HUES64 (cell line): Measurements from ENCODE around the gene ARMC9.

Experiments
- H3K27ac ChIP-seq: 2 replicates; pipeline ENCODE4 v1.7.0; 2013; ENCODE audit warnings: low read depth, low read length, inconsistent platforms
- H3K27me3 ChIP-seq: 2 replicates; pipeline ENCODE4 v1.6.1; 2013; ENCODE audit warnings: mild to moderate bottlenecking, low read length; ENCODE audit not compliant: insufficient read depth
- H3K36me3 ChIP-seq: 2 replicates; pipeline ENCODE4 v1.6.1; 2013; ENCODE audit warnings: mild to moderate bottlenecking, low read length; ENCODE audit not compliant: insufficient read depth
- H3K4me1 ChIP-seq: 2 replicates; pipeline ENCODE4 v1.6.1; 2013; ENCODE audit warnings: mild to moderate bottlenecking, low read length, moderate library complexity; ENCODE audit not compliant: insufficient read depth
- H3K4me3 ChIP-seq: 2 replicates; pipeline ENCODE4 v1.5.1; 2013; ENCODE audit warnings: mild to moderate bottlenecking, low read length, moderate library complexity
- H3K9ac ChIP-seq: 2 replicates; pipeline ENCODE4 v1.6.1; 2013; ENCODE audit warnings: mild to moderate bottlenecking, low read depth, low read length
- H3K9me3 ChIP-seq: 2 replicates; pipeline ENCODE4 v1.6.1; 2013; ENCODE audit warnings: low read depth, low read length; ENCODE audit not compliant: insufficient read depth
- WGBS: fragments of 150-250, 120-280 bp; methylation state at CpG from one replicate; pipeline ENCODE4 v1.1.7; 2013; ENCODE audit warnings: missing lambda C conversion rate; 5-methylcytosine and 5-hydroxymethylcytosine counted together

The ARMC9 gene

DNA sequence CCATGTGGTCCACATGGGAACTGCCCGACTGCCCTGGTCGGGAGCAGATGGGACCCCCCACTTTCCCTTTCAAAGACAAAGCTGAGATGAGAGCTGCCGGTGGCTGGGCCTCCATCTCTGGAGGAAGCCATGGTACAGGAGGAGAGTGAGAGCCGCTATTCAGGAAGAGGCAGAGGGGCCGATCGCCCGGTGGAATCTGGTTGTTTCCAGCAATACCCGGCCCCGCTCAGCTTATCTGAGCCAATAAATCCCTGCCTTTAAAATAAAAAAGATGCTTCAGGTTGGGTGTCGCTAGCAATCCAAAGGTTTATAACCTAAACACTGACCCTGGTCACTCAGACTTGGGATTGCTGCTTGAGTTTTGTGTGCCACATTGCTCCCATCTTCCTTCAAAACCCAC lies 181.9 kb downstream of the ARMC9 start:
- H3K4me3 ChIP-seq = no peak overlapping the region
- H3K27ac ChIP-seq = no peak overlapping the region
- peaks cover 7% of the 10 kb centered on the region; the same call in 1 of the 2 replicates for H3K9me3 ChIP-seq
- H3K36me3 ChIP-seq = no peaks in the 10 kb centered on the region
- H3K27me3 ChIP-seq = no peaks in the 10 kb centered on the region
- H3K9ac ChIP-seq = no peak overlapping the region
- WGBS = 93% methylated on average over 10 of the region's 10 CpGs
- peaks cover 14% of the 10 kb centered on the region for H3K4me1 ChIP-seq

DNA sequence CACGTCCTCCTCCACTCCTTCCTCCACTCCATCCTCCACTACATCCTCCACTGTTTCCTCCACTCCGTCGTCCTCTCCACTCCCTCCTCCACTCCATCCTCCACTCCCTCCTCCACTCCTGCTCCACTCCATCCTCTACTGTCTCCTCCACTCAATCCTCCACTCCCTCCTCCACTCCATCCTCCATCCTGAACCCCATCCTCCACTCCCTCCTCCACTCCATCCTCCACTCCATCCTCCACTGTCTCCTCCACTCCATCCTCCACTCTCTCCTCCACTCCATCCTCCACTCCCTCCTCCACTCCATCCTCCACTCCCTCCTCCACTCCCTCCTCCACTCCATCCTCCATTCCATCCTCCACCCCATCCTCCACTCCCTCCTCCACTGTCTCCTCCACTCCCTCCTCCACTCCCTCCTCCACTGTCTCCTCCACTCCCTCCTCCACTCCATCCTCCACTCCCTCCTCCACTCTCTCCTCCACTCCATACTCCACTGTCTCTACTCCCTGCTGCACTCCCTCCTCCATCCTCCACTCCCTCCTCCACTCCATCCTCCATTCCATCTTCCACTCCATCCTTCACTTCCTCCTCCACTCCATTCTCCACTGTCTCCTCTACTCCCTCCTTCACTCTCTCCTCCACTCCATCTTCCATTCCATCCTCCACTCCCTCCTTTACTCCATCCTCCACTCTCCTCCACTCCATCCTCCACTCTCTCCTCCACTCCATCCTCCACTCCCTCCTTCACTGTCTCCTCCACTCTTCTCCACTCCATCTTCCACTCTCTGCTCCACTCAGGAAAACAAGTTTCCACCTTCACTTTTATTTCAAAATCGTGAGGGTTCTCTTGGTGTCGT lies 182.8 kb downstream of the ARMC9 start:
- no peak overlapping the region for H3K27ac ChIP-seq
- H3K4me3 ChIP-seq = no peak overlapping the region
- no peak overlapping the region for H3K9ac ChIP-seq
- no peaks in the 10 kb centered on the region for H3K36me3 ChIP-seq
- H3K27me3 ChIP-seq = no peaks in the 10 kb centered on the region
- H3K9me3 ChIP-seq = peaks cover 7% of the 10 kb centered on the region; the same call in 1 of the 2 replicates
- peaks cover 7% of the 10 kb centered on the region for H3K4me1 ChIP-seq
- WGBS = 93% methylated on average over 5 of the region's 5 CpGs

DNA sequence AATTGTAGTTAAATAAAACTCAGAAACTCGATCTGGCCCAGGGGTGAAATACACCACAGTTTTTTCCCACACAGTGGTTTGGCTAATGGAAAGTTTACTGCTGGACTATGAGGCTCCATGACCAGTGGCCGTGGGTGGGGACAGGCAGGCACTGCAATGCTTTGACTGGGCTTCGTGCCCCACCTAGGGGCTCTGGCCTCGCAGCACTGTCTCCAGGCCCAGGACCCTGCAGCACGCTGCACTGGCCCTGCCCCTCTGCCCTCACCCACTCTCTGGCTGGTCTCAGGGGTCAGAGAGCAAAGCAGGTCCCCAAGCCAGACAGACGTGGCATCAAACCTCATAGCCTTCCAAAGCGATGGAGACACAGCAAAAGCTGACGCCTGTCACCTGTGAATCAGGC lies 183.7 kb downstream of the ARMC9 start:
- no peaks in the 10 kb centered on the region for H3K36me3 ChIP-seq
- 90% methylated on average over 8 of the region's 8 CpGs for WGBS
- no peaks in the 10 kb centered on the region for H3K27me3 ChIP-seq
- H3K4me1 ChIP-seq = peaks cover 2% of the 10 kb centered on the region
- no peak overlapping the region for H3K4me3 ChIP-seq
- H3K9ac ChIP-seq = no peak overlapping the region
- H3K27ac ChIP-seq = no peak overlapping the region
- peaks cover 7% of the 10 kb centered on the region; the same call in 1 of the 2 replicates for H3K9me3 ChIP-seq

DNA sequence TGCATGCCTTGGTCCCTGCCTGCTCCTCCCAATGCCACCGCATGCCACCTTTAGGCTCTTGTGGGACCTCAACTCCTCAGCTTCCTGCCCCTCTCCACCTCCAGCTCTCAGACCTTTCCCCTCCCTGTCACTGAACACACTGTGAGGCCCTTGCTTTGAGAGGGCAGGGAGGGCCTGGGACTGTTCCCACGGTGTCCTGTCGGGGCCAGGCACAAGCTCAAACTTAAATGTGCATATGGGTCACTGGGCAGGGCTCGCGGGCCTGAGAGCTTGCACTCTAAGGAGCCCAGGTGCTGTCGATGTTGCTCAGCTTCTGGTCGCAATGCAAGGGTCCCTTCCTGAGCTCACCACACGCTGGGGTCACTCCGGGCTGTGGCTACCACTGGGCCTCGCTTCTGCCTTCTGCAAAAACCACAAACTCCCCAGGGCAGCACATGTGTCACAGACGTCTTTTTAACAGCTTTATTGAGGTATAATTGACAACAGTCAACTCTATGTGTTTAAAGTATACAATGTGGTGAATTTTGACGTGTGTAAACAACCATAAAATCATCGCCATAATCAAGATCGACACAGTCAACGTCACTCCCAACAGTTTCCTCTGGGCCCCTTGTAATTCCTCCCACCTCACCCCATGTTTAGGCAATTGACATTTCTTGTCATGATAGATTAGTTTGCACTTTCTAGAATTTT lies 185.1 kb downstream of the ARMC9 start:
- Histone ChIP-seq H3K4me3 (no peak overlapping the region), H3K9ac (no peak overlapping the region), H3K27me3 (no peaks in the 10 kb centered on the region), H3K27ac (no peak overlapping the region), H3K36me3 (no peaks in the 10 kb centered on the region), H3K4me1 (peaks cover 4% of the 10 kb centered on the region; the same call in 1 of the 2 replicates), H3K9me3 (peaks cover 7% of the 10 kb centered on the region; the same call in 1 of the 2 replicates)
- 91% methylated on average over 15 of the region's 15 CpGs for WGBS

DNA sequence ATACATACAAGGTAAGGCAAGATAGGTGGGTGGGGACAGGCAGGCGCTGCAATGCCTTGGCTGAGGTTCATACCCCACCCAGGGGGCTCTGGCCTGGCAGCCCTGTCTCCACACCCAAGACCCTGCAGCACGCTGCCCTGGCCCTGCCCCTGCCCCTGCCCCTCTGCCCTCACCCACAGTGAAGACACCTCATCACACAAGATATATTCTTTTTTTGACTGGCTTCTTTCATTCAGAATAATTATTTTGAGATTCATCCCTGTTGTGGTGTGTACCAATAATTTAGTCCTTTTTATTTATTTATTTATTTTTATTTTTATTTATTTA lies 185.6 kb downstream of the ARMC9 start:
- H3K9me3 ChIP-seq = peaks cover 7% of the 10 kb centered on the region; the same call in 1 of the 2 replicates
- H3K4me1 ChIP-seq = peaks cover 7% of the 10 kb centered on the region; the same call in 1 of the 2 replicates
- H3K4me3 ChIP-seq = no peak overlapping the region
- H3K27me3 ChIP-seq = no peaks in the 10 kb centered on the region
- H3K36me3 ChIP-seq = no peaks in the 10 kb centered on the region
- no peak overlapping the region for H3K9ac ChIP-seq
- WGBS = 83% methylated on average over 2 of the region's 2 CpGs
- no peak overlapping the region for H3K27ac ChIP-seq

DNA sequence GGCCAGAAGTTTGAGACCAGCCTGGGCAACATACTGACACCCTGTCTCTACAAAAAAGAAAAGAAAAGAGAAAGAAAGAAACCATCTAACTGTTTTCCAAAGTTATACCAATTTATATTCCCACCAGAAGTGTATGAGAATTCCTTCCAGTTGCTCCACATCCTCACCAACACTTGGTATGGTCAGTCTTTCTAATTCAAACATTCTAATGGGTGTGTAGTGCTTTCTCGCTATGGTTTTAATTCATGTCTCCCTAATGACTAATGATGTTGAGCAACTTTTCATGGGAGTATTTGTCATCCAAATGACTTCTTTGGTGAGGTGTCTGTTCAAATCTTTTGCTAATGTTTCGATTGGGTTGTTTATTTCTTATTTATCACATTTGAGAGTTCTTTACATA lies 186.5 kb downstream of the ARMC9 start:
- H3K9ac ChIP-seq = no peak overlapping the region
- H3K4me3 ChIP-seq = no peak overlapping the region
- H3K36me3 ChIP-seq = no peaks in the 10 kb centered on the region
- no peak overlapping the region for H3K27ac ChIP-seq
- H3K27me3 ChIP-seq = no peaks in the 10 kb centered on the region
- peaks cover 7% of the 10 kb centered on the region; the same call in 1 of the 2 replicates for H3K9me3 ChIP-seq
- H3K4me1 ChIP-seq = peaks cover 7% of the 10 kb centered on the region; the same call in 1 of the 2 replicates
- WGBS = 82% methylated on average over 1 of the region's 2 CpGs

DNA sequence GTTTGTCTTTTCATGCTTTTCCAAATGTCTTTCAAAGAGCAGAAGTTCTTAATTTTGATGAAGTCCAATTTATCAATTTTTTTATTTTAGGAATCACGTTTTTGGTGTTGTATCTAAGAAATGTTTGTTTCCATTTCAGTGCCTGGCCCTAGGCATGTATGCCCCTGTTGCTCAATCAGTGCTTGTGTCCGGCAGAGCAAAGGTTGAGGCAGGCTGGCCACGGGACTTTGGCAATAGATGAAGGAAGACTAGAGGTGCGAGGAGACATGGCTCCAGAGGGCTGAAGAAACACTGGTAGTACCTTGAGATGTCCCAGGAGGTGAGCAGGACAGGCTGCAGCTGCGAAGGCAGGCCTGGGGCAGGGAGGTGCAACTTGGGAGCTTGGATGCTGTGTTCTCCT lies 187.0 kb downstream of the ARMC9 start:
- 92% methylated on average over 5 of the region's 5 CpGs for WGBS
- Histone ChIP-seq H3K4me1 (peaks cover 7% of the 10 kb centered on the region; the same call in 1 of the 2 replicates), H3K4me3 (no peak overlapping the region), H3K36me3 (no peaks in the 10 kb centered on the region), H3K9me3 (peaks cover 7% of the 10 kb centered on the region; the same call in 1 of the 2 replicates), H3K9ac (no peak overlapping the region), H3K27me3 (no peaks in the 10 kb centered on the region), H3K27ac (no peak overlapping the region)

DNA sequence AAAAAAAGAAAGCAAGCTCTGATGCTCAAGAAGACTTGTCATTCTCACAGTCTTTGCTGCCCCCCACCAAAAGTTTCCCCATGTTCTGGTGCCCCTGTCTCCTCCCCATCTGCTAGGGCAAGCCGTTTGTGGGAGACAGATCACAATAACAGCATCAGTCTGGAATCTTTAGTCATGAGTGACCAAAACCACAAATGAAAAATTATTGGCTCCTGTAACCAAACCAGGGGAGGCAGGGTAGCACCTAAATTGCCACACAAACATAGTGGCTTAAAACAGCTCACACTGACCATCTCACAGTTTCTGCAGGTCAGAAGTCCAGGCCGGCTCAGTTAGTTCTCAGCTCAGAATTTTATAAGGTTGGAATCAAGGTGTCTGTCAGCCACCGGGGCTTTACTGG lies 188.0 kb downstream of the ARMC9 start:
- Histone ChIP-seq H3K4me1 (peaks cover 7% of the 10 kb centered on the region; the same call in 1 of the 2 replicates), H3K9me3 (peaks cover 7% of the 10 kb centered on the region; the same call in 1 of the 2 replicates), H3K4me3 (no peak overlapping the region), H3K27ac (no peak overlapping the region), H3K9ac (no peak overlapping the region), H3K27me3 (no peaks in the 10 kb centered on the region), H3K36me3 (no peaks in the 10 kb centered on the region)
- WGBS = 95% methylated on average over 3 of the region's 3 CpGs

DNA sequence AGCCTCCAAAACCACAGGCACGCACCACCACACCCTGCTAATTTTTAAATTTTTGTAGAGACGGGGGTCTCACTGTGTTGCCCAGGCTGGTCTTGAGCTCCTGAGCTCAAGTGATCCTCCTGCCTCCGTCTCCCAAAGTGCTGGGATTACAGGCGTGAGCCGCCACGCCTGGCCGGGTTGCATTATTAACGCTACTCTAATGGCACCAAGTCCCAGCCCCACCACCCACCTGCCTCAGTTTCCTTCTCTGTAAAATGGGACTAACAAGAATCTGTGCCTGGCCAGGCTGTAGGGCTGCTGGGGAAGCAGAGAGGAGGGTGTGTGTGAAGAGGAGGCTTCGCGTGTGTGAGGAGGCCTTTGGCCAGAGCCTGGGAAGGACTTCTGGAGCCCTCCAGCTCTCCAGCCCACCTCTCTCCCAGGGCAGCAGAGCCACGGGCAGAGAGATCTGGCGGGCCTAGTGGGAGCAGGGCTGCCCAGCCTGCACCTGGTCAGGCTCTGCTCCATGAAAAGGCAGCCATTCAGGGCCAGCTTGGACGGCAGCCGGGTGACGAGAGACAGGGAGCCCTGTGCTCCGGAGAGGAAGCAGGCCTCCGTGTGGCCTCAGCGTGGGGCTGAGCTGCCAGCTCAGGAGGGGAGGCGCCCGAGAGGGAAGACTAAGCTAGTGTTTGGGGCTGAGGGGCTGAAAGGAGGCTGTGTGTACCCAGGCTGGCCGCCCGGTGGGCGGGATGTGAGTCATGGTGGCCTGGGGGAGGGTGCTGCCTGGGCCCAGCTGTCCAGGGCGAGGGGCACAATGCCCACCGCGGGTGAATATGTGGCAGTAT lies 189.7 kb downstream of the ARMC9 start:
- Histone ChIP-seq H3K9me3 (peaks cover 7% of the 10 kb centered on the region; the same call in 1 of the 2 replicates), H3K9ac (no peak overlapping the region), H3K4me1 (peaks cover 7% of the 10 kb centered on the region; the same call in 1 of the 2 replicates), H3K27ac (no peak overlapping the region), H3K4me3 (no peak overlapping the region), H3K27me3 (no peaks in the 10 kb centered on the region), H3K36me3 (no peaks in the 10 kb centered on the region)
- WGBS = 76% methylated on average over 26 of the region's 26 CpGs

DNA sequence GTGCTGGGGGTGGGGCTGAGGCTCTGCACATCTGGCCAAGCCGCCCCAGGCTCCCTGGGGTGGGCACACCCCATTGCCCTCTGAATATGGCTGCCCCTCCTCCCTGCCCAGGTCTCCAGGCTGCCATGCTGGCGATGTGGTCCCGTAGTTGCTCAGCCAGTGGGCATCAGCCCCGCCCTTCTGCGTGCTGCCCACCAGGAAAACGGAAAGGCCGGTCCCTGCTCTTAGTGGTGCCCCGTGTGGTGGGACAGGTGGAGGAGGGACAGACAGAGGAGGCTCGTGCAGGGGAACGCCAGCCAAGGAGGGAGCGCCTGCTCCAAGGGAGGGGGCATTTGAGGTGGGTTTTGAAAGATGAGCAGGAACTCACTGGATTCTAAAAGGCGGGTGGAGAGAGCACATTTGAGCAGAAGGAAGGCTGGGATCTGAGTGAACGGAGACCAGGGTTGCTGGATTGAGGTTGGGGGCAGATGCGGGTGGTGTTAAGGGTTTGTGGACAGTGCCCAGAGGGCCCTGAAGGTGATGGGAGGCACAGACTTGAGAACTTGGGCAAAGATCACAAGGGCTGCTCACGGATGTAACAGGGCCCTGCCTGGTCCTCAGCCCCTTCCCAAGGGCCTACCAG lies 190.4 kb downstream of the ARMC9 start:
- H3K4me1 ChIP-seq = peaks cover 11% of the 10 kb centered on the region; the same call in 1 of the 2 replicates
- H3K4me3 ChIP-seq = no peak overlapping the region
- WGBS = 82% methylated on average over 15 of the region's 15 CpGs
- H3K27me3 ChIP-seq = no peaks in the 10 kb centered on the region
- no peak overlapping the region for H3K9ac ChIP-seq
- no peaks in the 10 kb centered on the region for H3K36me3 ChIP-seq
- peaks cover 7% of the 10 kb centered on the region; the same call in 1 of the 2 replicates for H3K9me3 ChIP-seq
- H3K27ac ChIP-seq = no peak overlapping the region
